OCI-LY1 (cell line): ENCODE results near the gene ZNRF3.

Experiments used
- H2AFZ ChIP-seq: fragments of 200-600 bp; sonication (generic), shearing (Covaris generic); 2 replicates; pipeline ENCODE4 v1.6.0; 2014; ENCODE audit warnings: antibody characterized with exemption, mild to moderate bottlenecking, low read length
- H3F3A ChIP-seq: fragments of 200-600 bp; sonication (generic), shearing (Covaris generic); 2 replicates; pipeline ENCODE4 v1.6.0; 2014; ENCODE audit warnings: mild to moderate bottlenecking, antibody characterized with exemption, low read length, moderate library complexity; ENCODE audit not compliant: insufficient read depth
- H3K27ac ChIP-seq: fragments of 200-600 bp; sonication (generic); 2 replicates; pipeline ENCODE4 v1.5.1; 2014; ENCODE audit warnings: low read length, mixed run types, mild to moderate bottlenecking, low read depth; ENCODE audit not compliant: poor library complexity, severe bottlenecking
- H3K27me3 ChIP-seq: fragments of 200-600 bp; sonication (generic); 2 replicates; pipeline ENCODE4 v1.6.0; 2014; ENCODE audit warnings: antibody characterized with exemption, mild to moderate bottlenecking, low read length, moderate library complexity; ENCODE audit not compliant: insufficient read depth
- H3K36me3 ChIP-seq: fragments of 200-600 bp; sonication (generic); 2 replicates; pipeline ENCODE4 v1.6.1; 2014; ENCODE audit warnings: mild to moderate bottlenecking, antibody characterized with exemption, low read length, moderate library complexity, mixed read lengths; ENCODE audit not compliant: insufficient read depth
- H3K4me1 ChIP-seq: fragments of 200-600 bp; sonication (generic); 2 replicates; pipeline ENCODE4 v1.5.1; 2014; ENCODE audit warnings: mild to moderate bottlenecking, low read length, moderate library complexity; ENCODE audit not compliant: insufficient read depth, severe bottlenecking
- H3K4me2 ChIP-seq: fragments of 200-600 bp; sonication (generic), shearing (Covaris generic); 2 replicates; pipeline ENCODE4 v1.6.1; 2014; ENCODE audit warnings: low read length
- H3K4me3 ChIP-seq: fragments of 200-600 bp; sonication (generic); 2 replicates; pipeline ENCODE4 v1.5.1; 2014; ENCODE audit warnings: low read length, low read depth, mild to moderate bottlenecking, mixed read lengths; ENCODE audit not compliant: poor library complexity, severe bottlenecking
- H3K79me2 ChIP-seq: fragments of 200-600 bp; shearing (Covaris generic); 2 replicates; pipeline ENCODE4 v1.6.1; 2016; ENCODE audit warnings: mixed run types, low read length, mixed read lengths; ENCODE audit not compliant: insufficient read depth
- H3K9ac ChIP-seq: fragments of 200-600 bp; sonication (generic), shearing (Covaris generic); 2 replicates; pipeline ENCODE4 v1.6.1; 2014; ENCODE audit warnings: mild to moderate bottlenecking, low read length, mixed read lengths
- H3K9me2 ChIP-seq: fragments of 200-600 bp; sonication (generic), shearing (Covaris generic); 2 replicates; pipeline ENCODE4 v1.6.1; 2014; ENCODE audit warnings: low read depth, mild to moderate bottlenecking, low read length, mixed read lengths
- H3K9me3 ChIP-seq: fragments of 200-600 bp; shearing (Covaris generic); 2 replicates; pipeline ENCODE4 v1.6.1; 2014; ENCODE audit warnings: low read length, mixed read lengths
- H4K20me1 ChIP-seq: fragments of 200-600 bp; sonication (generic), shearing (Covaris generic); 2 replicates; pipeline ENCODE4 v1.6.0; 2016; ENCODE audit warnings: mild to moderate bottlenecking, low read length; ENCODE audit not compliant: insufficient read depth
- EZH2 ChIP-seq: fragments of 200-600 bp; sonication (generic), shearing (Covaris generic); IDR thresholded peaks from 2 replicates; pipeline ENCODE4 v1.8.0; 2017; ENCODE audit warnings: borderline replicate concordance, mixed run types, mild to moderate bottlenecking, antibody characterized with exemption, low read length, moderate library complexity, mixed read lengths
- TF ChIP-seq, protein P1 (sequence below): fragments of 200-600 bp; sonication (generic), shearing (Covaris generic); IDR thresholded peaks from 2 replicates; pipeline ENCODE4 v1.5.1; 2017; ENCODE audit warnings: mild to moderate bottlenecking, antibody characterized with exemption, low read length, moderate library complexity, mixed read lengths

ZNRF3 gene

GRCh38 chr22:29030016-29030617 is 146.7 kb downstream of the ZNRF3 start:
- H3K9me3 ChIP-seq = no peaks in the 10 kb centered on the region
- H3K4me2 ChIP-seq = no peak overlapping the region
- no peaks in the 10 kb centered on the region for H3K9me2 ChIP-seq
- no peak overlapping the region for H3K9ac ChIP-seq
- no peaks in the 10 kb centered on the region for H3K36me3 ChIP-seq
- H3K4me3 ChIP-seq = no peak overlapping the region
- no peak for TF ChIP-seq EZH2
- TF ChIP-seq, protein P1, sequence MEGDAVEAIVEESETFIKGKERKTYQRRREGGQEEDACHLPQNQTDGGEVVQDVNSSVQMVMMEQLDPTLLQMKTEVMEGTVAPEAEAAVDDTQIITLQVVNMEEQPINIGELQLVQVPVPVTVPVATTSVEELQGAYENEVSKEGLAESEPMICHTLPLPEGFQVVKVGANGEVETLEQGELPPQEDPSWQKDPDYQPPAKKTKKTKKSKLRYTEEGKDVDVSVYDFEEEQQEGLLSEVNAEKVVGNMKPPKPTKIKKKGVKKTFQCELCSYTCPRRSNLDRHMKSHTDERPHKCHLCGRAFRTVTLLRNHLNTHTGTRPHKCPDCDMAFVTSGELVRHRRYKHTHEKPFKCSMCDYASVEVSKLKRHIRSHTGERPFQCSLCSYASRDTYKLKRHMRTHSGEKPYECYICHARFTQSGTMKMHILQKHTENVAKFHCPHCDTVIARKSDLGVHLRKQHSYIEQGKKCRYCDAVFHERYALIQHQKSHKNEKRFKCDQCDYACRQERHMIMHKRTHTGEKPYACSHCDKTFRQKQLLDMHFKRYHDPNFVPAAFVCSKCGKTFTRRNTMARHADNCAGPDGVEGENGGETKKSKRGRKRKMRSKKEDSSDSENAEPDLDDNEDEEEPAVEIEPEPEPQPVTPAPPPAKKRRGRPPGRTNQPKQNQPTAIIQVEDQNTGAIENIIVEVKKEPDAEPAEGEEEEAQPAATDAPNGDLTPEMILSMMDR = no peak
- H3F3A ChIP-seq = no peaks in the 10 kb centered on the region
- H4K20me1 ChIP-seq = no peaks in the 10 kb centered on the region
- no peaks in the 10 kb centered on the region for H3K4me1 ChIP-seq
- peaks cover 5% of the 10 kb centered on the region; the same call in 1 of the 2 replicates for H3K27me3 ChIP-seq
- H2AFZ ChIP-seq = no peak overlapping the region
- H3K27ac ChIP-seq = no peak overlapping the region
- H3K79me2 ChIP-seq = no peaks in the 10 kb centered on the region

- Histone ChIP-seq H3K27ac (no peak overlapping the region), H3K4me2 (no peak overlapping the region), H3K9me3 (no peaks in the 10 kb centered on the region), H3K4me1 (no peaks in the 10 kb centered on the region), H3K9me2 (no peaks in the 10 kb centered on the region), H3K79me2 (no peaks in the 10 kb centered on the region), H3F3A (no peaks in the 10 kb centered on the region), H4K20me1 (no peaks in the 10 kb centered on the region), H3K36me3 (no peaks in the 10 kb centered on the region), H3K4me3 (no peak overlapping the region), H2AFZ (no peak overlapping the region), H3K9ac (no peak overlapping the region), H3K27me3 (peaks cover 5% of the 10 kb centered on the region; the same call in 1 of the 2 replicates)
- TF ChIP-seq, protein P1 = no peak
- TF ChIP-seq EZH2 = no peak
Measured at GRCh38 chr22:29030618-29031226, 147.3 kb downstream of the ZNRF3 start.

DNA sequence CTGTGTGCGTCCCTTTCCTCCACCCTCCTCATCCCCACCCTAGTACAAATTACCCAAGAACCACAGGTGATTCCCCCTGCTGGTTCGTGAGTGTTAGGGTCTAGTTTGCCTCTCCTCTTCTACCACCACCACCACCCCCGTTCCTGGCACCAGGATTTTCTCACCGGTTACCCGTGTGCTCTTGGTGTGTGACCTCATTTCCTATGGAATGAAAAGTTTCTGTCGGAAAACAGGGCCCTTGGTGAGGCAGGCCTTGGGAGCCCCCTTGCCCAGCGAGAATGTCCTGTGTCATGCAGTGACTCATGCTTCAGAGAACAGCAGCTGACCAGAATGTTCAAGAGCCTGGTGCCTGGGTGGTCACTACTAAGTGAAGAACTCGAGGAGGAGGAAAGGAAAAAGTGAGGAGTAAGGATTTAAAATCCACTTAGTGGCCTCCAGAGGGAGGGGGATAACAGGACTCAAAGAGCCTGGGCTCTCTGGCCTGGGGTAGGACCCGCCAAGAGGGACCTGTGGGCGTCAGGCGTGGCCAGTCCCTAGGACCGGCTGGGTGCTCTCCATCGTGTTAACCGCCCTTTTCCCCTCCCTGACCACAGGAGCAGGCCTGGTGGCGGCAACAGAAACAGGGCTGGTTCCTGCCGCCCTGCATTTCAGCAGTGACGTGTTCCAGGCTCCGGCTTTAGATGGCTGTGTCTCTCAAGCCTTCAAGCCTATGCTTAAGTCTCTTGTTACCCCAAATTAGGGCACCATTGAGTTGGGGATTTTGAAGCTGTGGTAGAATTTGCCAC is 148.0 kb downstream of the ZNRF3 start:
- no peaks in the 10 kb centered on the region for H3K36me3 ChIP-seq
- no peaks in the 10 kb centered on the region for H3K9me2 ChIP-seq
- no peak overlapping the region for H2AFZ ChIP-seq
- H3K4me3 ChIP-seq = no peak overlapping the region
- peaks cover 5% of the 10 kb centered on the region; the same call in 1 of the 2 replicates for H3K27me3 ChIP-seq
- no peaks in the 10 kb centered on the region for H3F3A ChIP-seq
- no peaks in the 10 kb centered on the region for H3K79me2 ChIP-seq
- no peaks in the 10 kb centered on the region for H4K20me1 ChIP-seq
- no peak overlapping the region for H3K4me2 ChIP-seq
- TF ChIP-seq, protein P1 = no peak
- no peak for TF ChIP-seq EZH2
- H3K27ac ChIP-seq = no peak overlapping the region
- no peaks in the 10 kb centered on the region for H3K4me1 ChIP-seq
- no peaks in the 10 kb centered on the region for H3K9me3 ChIP-seq
- no peak overlapping the region for H3K9ac ChIP-seq
